ENCODE results near the gene CTDSPL.

Gene CTDSPL

GRCh38 chr3:37853691-37854413 is 7.8 kb upstream of the CTDSPL start:
- DNase-seq (ENCODE audit: low spot score): no peak

GRCh38 chr3:37855363-37855970 is 6.2 kb upstream of the CTDSPL start:
- peak; percentile 68 for DNase-seq (ENCODE audit: low spot score)

- no peak for DNase-seq (ENCODE audit: low spot score)
Observed at GRCh38 chr3:37856381-37856780, 5.3 kb upstream of the CTDSPL start.

GRCh38 chr3:37858742-37859141 is 2.9 kb upstream of the CTDSPL start:
- no peak for DNase-seq (ENCODE audit: low spot score)

GRCh38 chr3:37859354-37859753 is 2.3 kb upstream of the CTDSPL start:
- no peak for DNase-seq (ENCODE audit: low spot score)

GRCh38 chr3:37859908-37860199 is 1.8 kb upstream of the CTDSPL start:
- no peak for DNase-seq (ENCODE audit: low spot score)

- DNase-seq (ENCODE audit: low spot score): peak; percentile 74
Observed at GRCh38 chr3:37862219-37862902, 681 bp downstream of the CTDSPL start.

GRCh38 chr3:37862903-37863815 is 1.5 kb downstream of the CTDSPL start:
- DNase-seq (ENCODE audit: low spot score): peak; percentile 70

- DNase-seq (ENCODE audit: low spot score): peak; percentile 60
Observed at GRCh38 chr3:37863949-37864822, 2.5 kb downstream of the CTDSPL start.

- DNase-seq (ENCODE audit: low spot score): peak; percentile 50
Observed at GRCh38 chr3:37864904-37865303, 3.2 kb downstream of the CTDSPL start.

GRCh38 chr3:37867144-37867543 is 5.5 kb downstream of the CTDSPL start:
- DNase-seq (ENCODE audit: low spot score): no peak

- no peak for DNase-seq (ENCODE audit: low spot score)
Observed at GRCh38 chr3:37871858-37872257, 10.2 kb downstream of the CTDSPL start.

GRCh38 chr3:37872413-37873160 is 10.9 kb downstream of the CTDSPL start:
- DNase-seq (ENCODE audit: low spot score): no peak

GRCh38 chr3:37876279-37876678 is 14.6 kb downstream of the CTDSPL start:
- DNase-seq (ENCODE audit: low spot score): no peak

- DNase-seq (ENCODE audit: low spot score): no peak
Observed at GRCh38 chr3:37882711-37883110, 21.0 kb downstream of the CTDSPL start.

- DNase-seq (ENCODE audit: low spot score): no peak
Observed at GRCh38 chr3:37885814-37886213, 24.1 kb downstream of the CTDSPL start.

- no peak for DNase-seq (ENCODE audit: low spot score)
Observed at GRCh38 chr3:37886395-37886794, 24.7 kb downstream of the CTDSPL start.

- DNase-seq (ENCODE audit: low spot score): no peak
Observed at GRCh38 chr3:37887062-37887461, 25.4 kb downstream of the CTDSPL start.

- DNase-seq (ENCODE audit: low spot score): no peak
Observed at GRCh38 chr3:37887824-37888223, 26.1 kb downstream of the CTDSPL start.

GRCh38 chr3:37888421-37888820 is 26.7 kb downstream of the CTDSPL start:
- DNase-seq (ENCODE audit: low spot score): no peak

GRCh38 chr3:37890522-37890921 is 28.8 kb downstream of the CTDSPL start:
- DNase-seq (ENCODE audit: low spot score): no peak
